ENCODE results near the gene GALNT9. TPM values are rescaled to one million over a fixed set of nuclear protein-coding genes. Genes with fewer than 3 reads are reported as not detected.

GALNT9 gene
- total and polyA plus RNA-seq, 7 donors: 0.28 to 5.0 (median 2.8) TPM; not detected in 2

- Histone ChIP-seq H3K9me3 (no peaks in the 10 kb centered on the region), H3K36me3 (peaks cover 0 to 19% (median 0%) of the 10 kb centered on the region in 4 donors), H3K27ac (no peak overlapping the region), H3K4me3 (no peak overlapping the region), H3K27me3 (peaks cover 0 to 20% (median 10%) of the 10 kb centered on the region in 3 donors), H3K4me1 (peaks cover 0 to 4% (median 0%) of the 10 kb centered on the region in 4 donors)
- intact Hi-C loops (cut with DNase I): loop anchor here (10.0 kb wide), 3 partner anchors 45 to 255 kb away; no protein-coding TSS in a partner anchor
- TF ChIP-seq POLR2A (IDR thresholded peaks at IDR 0.05): no peak
- TF ChIP-seq POLR2AphosphoS5 (IDR thresholded peaks at IDR 0.05): no peak
- no peak for TF ChIP-seq CTCF (IDR thresholded peaks at IDR 0.05)
- DNase-seq: no peak
- WGBS, 2 donors: 63 to 83% methylated on average over 14 of the region's 14 CpGs
Observed at GRCh38 chr12:132159555-132160003, 169.8 kb downstream of the GALNT9 start.

- Histone ChIP-seq H3K36me3 (peaks cover 0 to 19% (median 0%) of the 10 kb centered on the region in 4 donors), H3K4me3 (no peak overlapping the region), H3K4me1 (peaks cover 0 to 11% (median 4%) of the 10 kb centered on the region in 4 donors), H3K27ac (no peak overlapping the region), H3K9me3 (no peaks in the 10 kb centered on the region), H3K27me3 (peaks cover 0 to 13% (median 10%) of the 10 kb centered on the region in 3 donors)
- WGBS, 2 donors: 90 to 91% methylated on average over 37 of the region's 37 CpGs
- intact Hi-C loops (cut with DNase I): loop anchor here (10.0 kb wide), 3 partner anchors 46 to 256 kb away; no protein-coding TSS in a partner anchor
- no peak for DNase-seq
- TF ChIP-seq POLR2A (IDR thresholded peaks at IDR 0.05) (no peak), CTCF (IDR thresholded peaks at IDR 0.05) (no peak), POLR2AphosphoS5 (IDR thresholded peaks at IDR 0.05) (no peak), EP300 (IDR thresholded peaks at IDR 0.05) (no peak)
Observed at GRCh38 chr12:132158677-132159554, 170.5 kb downstream of the GALNT9 start.

- peaks cover 0 to 19% (median 0%) of the 10 kb centered on the region in 4 donors for H3K36me3 ChIP-seq
- no peaks in the 10 kb centered on the region for H3K9me3 ChIP-seq
- peaks cover 0 to 12% (median 7%) of the 10 kb centered on the region in 4 donors for H3K4me1 ChIP-seq
- no peak for TF ChIP-seq CTCF (IDR thresholded peaks at IDR 0.05)
- no peak for TF ChIP-seq POLR2A (IDR thresholded peaks at IDR 0.05)
- TF ChIP-seq POLR2AphosphoS5 (IDR thresholded peaks at IDR 0.05): no peak
- TF ChIP-seq EP300 (IDR thresholded peaks at IDR 0.05): no peak
- 97 to 98% methylated on average over 5 of the region's 5 CpGs for WGBS, 2 donors
- H3K4me3 ChIP-seq: no peak overlapping the region
- intact Hi-C loops (cut with DNase I): loop anchor here (10.0 kb wide), 3 partner anchors 47 to 257 kb away; no protein-coding TSS in a partner anchor
- peaks cover 0 to 3% (median 0%) of the 10 kb centered on the region in 3 donors for H3K27me3 ChIP-seq
- no peak for DNase-seq
- no peak overlapping the region for H3K27ac ChIP-seq
Observed at GRCh38 chr12:132157733-132158409, 171.5 kb downstream of the GALNT9 start.

GRCh38 chr12:132156573-132157325 lies 172.6 kb downstream of the GALNT9 start:
- Histone ChIP-seq H3K36me3 (peaks cover 0 to 27% (median 5%) of the 10 kb centered on the region in 4 donors), H3K9me3 (no peaks in the 10 kb centered on the region), H3K4me3 (no peak overlapping the region), H3K27ac (no peak overlapping the region), H3K27me3 (no peaks in the 10 kb centered on the region), H3K4me1 (peaks cover 0 to 11% (median 7%) of the 10 kb centered on the region in 4 donors)
- TF ChIP-seq EP300 (IDR thresholded peaks at IDR 0.05) (no peak), POLR2A (IDR thresholded peaks at IDR 0.05) (no peak), CTCF (IDR thresholded peaks at IDR 0.05) (no peak), POLR2AphosphoS5 (IDR thresholded peaks at IDR 0.05) (no peak)
- no peak for DNase-seq
- WGBS, 2 donors: 83 to 88% methylated on average over 8 of the region's 8 CpGs
- intact Hi-C loops (cut with DNase I): loop anchor here (10.0 kb wide), 3 partner anchors 48 to 258 kb away; no protein-coding TSS in a partner anchor

Data from sigmoid colon (tissue), 7 donors.